ENCODE measurements around the gene PLCH1. TPM values are rescaled to one million over a fixed set of nuclear protein-coding genes. Genes with fewer than 3 reads are reported as not detected.

PLCH1 gene
- total and polyA plus RNA-seq, 4 donors, result 0.03 to 1.0 (median 0.22) TPM

- TF ChIP-seq HNF4G (IDR thresholded peaks at IDR 0.05) (no peak), GABPA (IDR thresholded peaks at IDR 0.05 in 1 of 2, conservative IDR thresholded peaks at IDR 0.05 in 1 of 2) (no peak), YY1 (IDR thresholded peaks at IDR 0.05) (no peak)
These were observed 194.5 kb downstream of the PLCH1 start (continued) for GRCh38 chr3:155550391-155550790.

- DNase-seq (ENCODE audit: low spot score), result no peak
- WGBS, result 83% methylated on average over 2 of the region's 2 CpGs
- H3K36me3 ChIP-seq (ENCODE audit: control insufficient read depth in 4 of 4, insufficient read depth in 3 of 4, low read depth in 1 of 4, low read length in 3 of 4), result no peaks in the 10 kb centered on the region
- H3K4me3 ChIP-seq (ENCODE audit: low read depth in 1 of 3, low read length in 3 of 3), result no peak overlapping the region
- no peak overlapping the region for H3K27ac ChIP-seq (ENCODE audit: low read depth in 1 of 2, low read length in 2 of 2)
- no peaks in the 10 kb centered on the region for H3K9me3 ChIP-seq (ENCODE audit: control insufficient read depth in 4 of 4, low read length in 3 of 4)
- TF ChIP-seq JUND (IDR thresholded peaks at IDR 0.05), result no peak
- TF ChIP-seq GABPA (IDR thresholded peaks at IDR 0.05 in 1 of 2, conservative IDR thresholded peaks at IDR 0.05 in 1 of 2), result no peak
- TF ChIP-seq FOXA2 (IDR thresholded peaks at IDR 0.05), result no peak
- no peak for TF ChIP-seq RAD21 (IDR thresholded peaks at IDR 0.05)
- TF ChIP-seq SP1 (IDR thresholded peaks at IDR 0.05), result no peak
- TF ChIP-seq RXRA (IDR thresholded peaks at IDR 0.05), result no peak
- TF ChIP-seq EGR1 (IDR thresholded peaks at IDR 0.05; ENCODE audit: low read depth in 2 of 2), result no peak
- TF ChIP-seq CTCF (IDR thresholded peaks at IDR 0.05; ENCODE audit: low read depth, low read length, missing input control), result no peak
- TF ChIP-seq ATF3 (IDR thresholded peaks at IDR 0.05), result no peak
- TF ChIP-seq HNF4A (conservative IDR thresholded peaks at IDR 0.05), result no peak
- TF ChIP-seq MAX (IDR thresholded peaks at IDR 0.05), result no peak
- no peak for TF ChIP-seq NR2F2 (IDR thresholded peaks at IDR 0.05)
- TF ChIP-seq TAF1 (conservative IDR thresholded peaks at IDR 0.05), result no peak
- no peaks in the 10 kb centered on the region for H3K27me3 ChIP-seq (ENCODE audit: control insufficient read depth in 4 of 4, insufficient read depth in 4 of 4, low read length in 3 of 4)
- H3K4me1 ChIP-seq (ENCODE audit: control insufficient read depth in 4 of 4, insufficient read depth in 4 of 4, low read length in 3 of 4), result no peaks in the 10 kb centered on the region
- no peak overlapping the region for H3K9ac ChIP-seq (ENCODE audit: low read depth in 1 of 2, low read length in 2 of 2)
These were observed 195.8 kb downstream of the PLCH1 start for GRCh38 chr3:155549087-155549486.

- no peaks in the 10 kb centered on the region for H3K4me1 ChIP-seq (ENCODE audit: control insufficient read depth in 4 of 4, insufficient read depth in 4 of 4, low read length in 3 of 4)
- no peak overlapping the region for H3K4me3 ChIP-seq (ENCODE audit: low read depth in 1 of 3, low read length in 3 of 3)
- no peaks in the 10 kb centered on the region for H3K9me3 ChIP-seq (ENCODE audit: control insufficient read depth in 4 of 4, low read length in 3 of 4)
- H3K36me3 ChIP-seq (ENCODE audit: control insufficient read depth in 4 of 4, insufficient read depth in 3 of 4, low read depth in 1 of 4, low read length in 3 of 4), result no peaks in the 10 kb centered on the region
- no peaks in the 10 kb centered on the region for H3K27me3 ChIP-seq (ENCODE audit: control insufficient read depth in 4 of 4, insufficient read depth in 4 of 4, low read length in 3 of 4)
- TF ChIP-seq ZBTB33 (IDR thresholded peaks at IDR 0.05), result no peak
- no peak for TF ChIP-seq GABPA (IDR thresholded peaks at IDR 0.05 in 1 of 2, conservative IDR thresholded peaks at IDR 0.05 in 1 of 2)
- no peak for TF ChIP-seq EGR1 (IDR thresholded peaks at IDR 0.05; ENCODE audit: low read depth in 2 of 2)
- no peak for TF ChIP-seq FOXA1 (IDR thresholded peaks at IDR 0.05)
- TF ChIP-seq JUND (IDR thresholded peaks at IDR 0.05), result no peak
- WGBS, result 97% methylated on average over 2 of the region's 2 CpGs
- no peak for DNase-seq (ENCODE audit: low spot score)
- no peak overlapping the region for H3K27ac ChIP-seq (ENCODE audit: low read depth in 1 of 2, low read length in 2 of 2)
- no peak overlapping the region for H3K9ac ChIP-seq (ENCODE audit: low read depth in 1 of 2, low read length in 2 of 2)
These were observed 196.7 kb downstream of the PLCH1 start for GRCh38 chr3:155548195-155548594.
